ENCODE data around the gene FAM118A. TPM values are rescaled to one million over a fixed set of nuclear protein-coding genes. Genes with fewer than 3 reads are reported as not detected.

Gene FAM118A
- total RNA-seq, 1 experiment from 2014 or later: 37.9 TPM

DNA sequence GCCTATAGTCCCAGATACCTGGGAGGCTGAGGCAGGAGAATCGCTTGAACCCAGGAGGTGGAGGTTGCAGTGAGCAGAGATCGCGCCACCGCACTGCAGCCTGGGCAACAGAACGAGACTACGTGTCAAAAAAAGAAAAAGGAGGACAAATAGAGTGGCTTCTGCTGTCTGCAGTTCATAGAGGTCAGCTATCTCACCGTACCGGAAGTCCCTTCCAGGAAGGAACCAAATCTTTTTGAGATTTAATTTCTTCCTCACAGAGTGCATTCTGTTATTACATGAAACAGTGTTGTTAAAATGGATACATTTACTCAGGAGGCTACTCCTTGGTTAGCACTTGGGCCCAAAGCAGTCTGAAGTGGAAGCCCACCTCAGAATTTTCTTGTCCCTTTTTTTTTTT, 33.4 kb downstream of the FAM118A start:
- H3K23me2 ChIP-seq (ENCODE audit: insufficient read length, low read depth, low read length, poor library complexity, severe bottlenecking): no peaks in the 10 kb centered on the region
- no peak overlapping the region for H2AFZ ChIP-seq (ENCODE audit: low read length)
- H2BK5ac ChIP-seq (ENCODE audit: insufficient read length, low read length): no peak overlapping the region
- no peak overlapping the region for H3K9ac ChIP-seq (ENCODE audit: extremely low read depth, insufficient read length, low read length)
- H3K27me3 Mint-ChIP-seq (ENCODE audit: low read depth): no peaks in the 10 kb centered on the region
- H3K56ac ChIP-seq (ENCODE audit: insufficient read length, low read depth, low read length): no peak overlapping the region
- 0 out of 4 replicates have a peak, but pooled peaks cover 0 to 2% of the 10 kb centered on the region in 2 experiments for H3K4me1 Mint-ChIP-seq
- H3K4me1 ChIP-seq (ENCODE audit: insufficient read depth, low read length): no peaks in the 10 kb centered on the region
- no peak overlapping the region for H3K23ac ChIP-seq (ENCODE audit: insufficient read length, low read depth, low read length)
- DNase-seq: no peak
- H3K18ac ChIP-seq (ENCODE audit: insufficient read length, low read depth, low read length): no peak overlapping the region
- no peak overlapping the region for H2BK15ac ChIP-seq (ENCODE audit: low read depth, low read length)
- TF ChIP-seq, protein P1, sequence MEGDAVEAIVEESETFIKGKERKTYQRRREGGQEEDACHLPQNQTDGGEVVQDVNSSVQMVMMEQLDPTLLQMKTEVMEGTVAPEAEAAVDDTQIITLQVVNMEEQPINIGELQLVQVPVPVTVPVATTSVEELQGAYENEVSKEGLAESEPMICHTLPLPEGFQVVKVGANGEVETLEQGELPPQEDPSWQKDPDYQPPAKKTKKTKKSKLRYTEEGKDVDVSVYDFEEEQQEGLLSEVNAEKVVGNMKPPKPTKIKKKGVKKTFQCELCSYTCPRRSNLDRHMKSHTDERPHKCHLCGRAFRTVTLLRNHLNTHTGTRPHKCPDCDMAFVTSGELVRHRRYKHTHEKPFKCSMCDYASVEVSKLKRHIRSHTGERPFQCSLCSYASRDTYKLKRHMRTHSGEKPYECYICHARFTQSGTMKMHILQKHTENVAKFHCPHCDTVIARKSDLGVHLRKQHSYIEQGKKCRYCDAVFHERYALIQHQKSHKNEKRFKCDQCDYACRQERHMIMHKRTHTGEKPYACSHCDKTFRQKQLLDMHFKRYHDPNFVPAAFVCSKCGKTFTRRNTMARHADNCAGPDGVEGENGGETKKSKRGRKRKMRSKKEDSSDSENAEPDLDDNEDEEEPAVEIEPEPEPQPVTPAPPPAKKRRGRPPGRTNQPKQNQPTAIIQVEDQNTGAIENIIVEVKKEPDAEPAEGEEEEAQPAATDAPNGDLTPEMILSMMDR (conservative IDR thresholded peaks at IDR 0.05): no peak
- no peaks in the 10 kb centered on the region for H3K9me3 Mint-ChIP-seq
- no peak overlapping the region for H3K27ac ChIP-seq (ENCODE audit: insufficient read length, low read depth, low read length)
- H3K27me3 ChIP-seq (ENCODE audit: insufficient read depth, low read length): no peaks in the 10 kb centered on the region
- no peaks in the 10 kb centered on the region for H4K20me1 ChIP-seq (ENCODE audit: control insufficient read depth, insufficient read depth, insufficient read length)
- no peak overlapping the region for H3K4me2 ChIP-seq (ENCODE audit: insufficient read depth, insufficient read length, low read length)
- H3T11ph ChIP-seq (ENCODE audit: low read length): no peak overlapping the region
- H3K79me2 ChIP-seq (ENCODE audit: insufficient read depth, low read length): no peaks in the 10 kb centered on the region
- no CpG with 5 or more reads among the region's 8 CpGs for WGBS (ENCODE audit: extremely low coverage, insufficient read length, low lambda C conversion rate)
- H2BK120ac ChIP-seq (ENCODE audit: low read depth, low read length, poor library complexity, severe bottlenecking): no peak overlapping the region
- H4K8ac ChIP-seq (replicated peaks; ENCODE audit: insufficient read length, low read depth, low read length): no peak overlapping the region
- peaks cover 3 to 19% (median 19%) of the 10 kb centered on the region in 3 experiments; a peak in 6 of 7 replicates for H3K36me3 Mint-ChIP-seq (ENCODE audit: insufficient read depth in 1 of 3, low read depth in 3 of 3)
- no peak overlapping the region for H2BK20ac ChIP-seq (ENCODE audit: low read depth, low read length, poor library complexity, severe bottlenecking)
- no peak overlapping the region for H3K27ac Mint-ChIP-seq
- no peak overlapping the region for H3K4ac ChIP-seq (ENCODE audit: low read depth, low read length)
- no peak overlapping the region for H4K5ac ChIP-seq (ENCODE audit: insufficient read length, low read depth, low read length)
- H3K4me3 Mint-ChIP-seq: no peak overlapping the region
- no peak overlapping the region for H4K91ac ChIP-seq (ENCODE audit: insufficient read length, low read depth, low read length)
- no peaks in the 10 kb centered on the region for H3K9me3 ChIP-seq (ENCODE audit: control insufficient read depth, low read depth, low read length)
- no peak overlapping the region for H3K14ac ChIP-seq (ENCODE audit: insufficient read depth, low read length)
- H2BK12ac ChIP-seq (ENCODE audit: insufficient read length, low read depth, low read length): no peak overlapping the region
- H3K79me1 ChIP-seq (ENCODE audit: insufficient read depth, low read depth, low read length, poor library complexity, severe bottlenecking): no peaks in the 10 kb centered on the region
- H2AK5ac ChIP-seq (ENCODE audit: insufficient read length, low read length): no peak overlapping the region
